Stimulated activated CD4-positive, alpha-beta T cell treated with anti-CD3 and anti-CD28 coated beads, Interleukin-15, amount 100 ng/mL, for 24 hours (primary cell): ENCODE measurements around the gene LYPLAL1.
"Not testable (repeated sequence)": the region's sequence is repeated elsewhere in the genome, so short reads cannot be mapped to it uniquely, and the experiment has no call there.

Experiments used
- DNase-seq: peaks from one replicate; pipeline ENCODE4 v3.0.0-alpha.2; 2020

The LYPLAL1 gene

GRCh38 chr1:219226196-219226595 lies 52.5 kb downstream of the LYPLAL1 start:
- DNase-seq, result no peak

- no peak for DNase-seq
Measured at GRCh38 chr1:219227360-219228057, 53.8 kb downstream of the LYPLAL1 start.

- no peak for DNase-seq
Measured at GRCh38 chr1:219228058-219228419, 54.4 kb downstream of the LYPLAL1 start.

DNA sequence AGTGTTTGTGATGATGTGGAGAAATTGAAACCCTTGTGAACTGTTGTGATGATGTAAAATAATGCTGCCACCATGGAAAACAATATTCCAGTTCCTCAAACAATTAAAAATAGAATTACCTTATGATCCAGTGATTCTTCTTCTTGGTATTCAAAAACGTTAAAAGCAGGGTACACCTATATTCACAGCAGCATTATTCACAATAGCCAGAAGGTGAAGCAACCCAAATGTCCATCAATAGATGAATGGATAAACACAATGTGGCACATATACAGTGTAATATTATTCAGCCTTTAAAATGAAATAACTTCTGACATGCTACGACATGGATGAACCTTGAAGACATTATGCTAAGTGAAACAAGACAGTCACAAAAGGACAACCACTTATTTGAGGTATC lies 59.2 kb downstream of the LYPLAL1 start:
- DNase-seq, result no peak

DNA sequence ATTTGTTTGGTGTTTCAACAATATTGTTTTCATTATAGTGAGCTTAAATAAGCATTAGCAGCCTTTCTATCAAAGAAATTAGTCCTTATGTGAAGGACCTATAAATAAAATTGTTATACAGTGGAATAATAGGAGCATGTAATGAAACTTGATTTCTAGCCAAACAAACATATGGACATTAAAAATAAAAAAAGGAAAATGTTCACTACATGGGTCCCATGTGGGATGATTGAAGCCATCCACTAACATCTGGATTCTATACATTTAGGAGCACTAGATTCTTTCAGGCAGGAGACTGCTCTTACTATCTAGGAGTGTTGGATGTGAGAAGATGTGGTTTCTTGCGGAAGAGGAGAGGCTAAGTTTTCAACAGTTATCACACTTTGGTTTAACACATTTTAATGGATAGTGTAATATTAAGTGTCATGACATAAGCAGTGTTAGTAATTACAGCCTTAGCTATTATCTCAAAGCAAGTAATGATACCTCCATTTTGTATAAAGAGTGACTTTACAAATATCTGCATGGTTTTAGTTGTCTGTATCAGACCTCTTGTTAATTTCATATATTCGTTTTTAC lies 62.3 kb downstream of the LYPLAL1 start:
- no peak for DNase-seq

GRCh38 chr1:219236933-219237610 lies 63.4 kb downstream of the LYPLAL1 start:
- DNase-seq, result no peak

GRCh38 chr1:219239518-219239917 lies 65.8 kb downstream of the LYPLAL1 start:
- no peak for DNase-seq

DNA sequence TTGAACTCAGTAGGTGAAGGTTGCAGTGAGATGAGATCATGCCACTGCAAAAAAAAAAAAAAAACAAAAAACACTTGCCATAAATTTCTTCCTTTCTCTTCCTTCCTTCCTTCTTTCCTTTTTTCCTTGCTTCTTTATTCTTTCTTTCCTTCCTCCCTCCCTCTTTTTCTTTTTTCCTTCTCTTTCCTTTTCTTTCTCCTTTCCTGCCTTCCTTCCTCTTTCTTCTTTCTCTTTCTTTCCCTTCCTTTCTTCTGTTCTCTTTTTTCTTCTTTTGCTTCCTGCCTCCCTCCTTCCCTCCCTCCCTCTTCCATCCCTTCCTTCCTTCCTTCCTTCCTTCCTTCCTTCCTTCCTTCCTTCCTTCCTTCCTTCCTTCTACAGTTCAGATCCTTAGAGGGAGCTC lies 71.2 kb downstream of the LYPLAL1 start:
- DNase-seq, result no peak

DNA sequence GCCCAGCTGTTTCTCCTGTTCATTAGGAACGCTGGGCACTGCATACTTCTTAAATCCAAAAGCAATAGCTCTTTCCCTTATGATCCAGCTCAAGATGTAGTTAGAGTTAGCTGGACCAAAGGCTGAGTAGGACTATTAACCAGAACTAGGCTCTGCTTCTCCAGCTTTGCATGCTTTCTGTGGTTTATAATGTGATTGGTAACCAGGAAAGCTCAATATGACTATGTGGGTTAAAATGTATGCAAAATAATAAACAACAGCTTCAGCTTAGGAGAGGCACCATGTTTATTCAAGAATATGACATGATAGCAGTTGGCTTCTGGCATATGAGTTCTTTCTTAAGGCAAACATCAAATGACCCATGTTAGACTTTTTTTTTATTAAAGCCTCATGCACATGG lies 73.8 kb downstream of the LYPLAL1 start:
- no peak for DNase-seq

DNA sequence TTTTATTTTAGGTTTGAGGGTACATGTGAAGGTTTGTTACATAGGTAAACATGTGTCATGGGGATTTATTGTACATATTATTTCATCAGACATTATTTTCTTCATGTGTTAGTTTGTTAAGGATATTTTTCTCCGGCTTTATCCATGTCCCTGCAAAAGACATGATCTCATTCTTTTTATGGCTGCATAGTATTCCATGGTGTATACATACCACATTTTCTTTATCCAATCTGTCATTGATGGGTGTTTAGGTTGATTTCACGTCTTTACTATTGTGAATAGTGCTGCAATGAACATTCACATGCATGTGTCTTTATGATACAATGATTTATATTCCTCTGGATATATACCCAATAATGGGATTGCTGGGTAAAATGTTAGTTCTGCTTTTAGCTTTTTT lies 76.8 kb downstream of the LYPLAL1 start:
- not testable (repeated sequence) for DNase-seq

DNA sequence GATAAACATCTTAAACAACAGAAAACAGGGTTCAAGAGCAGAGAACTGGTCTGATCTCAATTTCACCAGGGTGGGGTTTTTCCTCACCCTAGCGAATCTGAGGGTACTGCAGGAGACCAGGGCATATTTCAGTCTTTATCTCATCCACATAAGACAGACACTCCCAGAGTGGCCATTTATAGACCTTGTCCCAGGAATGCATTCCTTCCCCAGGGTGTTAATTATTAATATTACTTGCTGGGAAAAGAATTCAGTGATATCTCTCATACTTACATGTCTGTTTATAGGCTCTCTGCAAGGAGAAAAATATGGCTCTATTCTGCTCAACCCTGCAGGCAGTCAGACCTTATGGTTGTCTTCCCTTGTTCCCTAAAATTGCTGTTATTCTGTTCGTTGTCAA lies 84.1 kb downstream of the LYPLAL1 start:
- DNase-seq, result no peak

DNA sequence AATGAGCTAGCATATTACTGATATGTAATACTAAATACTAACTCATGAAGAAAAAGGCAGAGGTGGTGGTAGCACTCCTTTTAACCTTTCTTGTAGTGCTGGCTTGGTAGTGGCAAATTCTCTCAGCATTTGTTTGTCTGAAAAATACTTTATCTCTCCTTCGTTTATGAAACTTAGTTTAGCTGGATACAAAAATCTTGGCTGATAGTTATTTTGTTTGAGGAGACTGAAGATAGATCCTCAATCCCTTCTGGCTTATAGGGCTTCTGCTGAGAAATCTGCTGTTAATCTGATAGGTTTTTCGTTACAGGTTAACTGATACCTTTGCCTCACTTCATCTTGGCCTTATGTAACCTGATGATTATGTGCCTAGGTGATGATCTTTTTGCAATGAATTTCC lies 87.8 kb downstream of the LYPLAL1 start:
- no peak for DNase-seq
